PC-9 (cell line): ENCODE results near the gene IGIP. TPM values are rescaled to one million over a fixed set of nuclear protein-coding genes. Genes with fewer than 3 reads are reported as not detected.
A peak's percentile ranks its signal among the peaks of the same experiment; 100 is the strongest.

Experiments used
- BruUV-seq: library from RNA; stranded (reverse); fragments of 400-500 nt; replicated peaks from 2 replicates; lab custom pipeline; 2021; lab: Mats Ljungman, UMichigan
- CTCF ChIA-PET: fragments of 300-600 bp; sonication (Branson Sonifier 250); formaldehyde crosslinking; loops from one replicate; lab custom pipeline; 2022; ENCODE audit warnings: antibody characterized with exemption; lab: Charles Lee
- POLR2A ChIA-PET: fragments of 300-600 bp; sonication (Branson Sonifier 250); formaldehyde crosslinking; loops from one replicate; lab custom pipeline; 2022; ENCODE audit warnings: antibody characterized with exemption; ENCODE audit not compliant: unreplicated experiment; lab: Charles Lee
- DNase-seq, 2 experiments: peaks; one replicate each; pipeline versions ENCODE4 v3.0.0 to v3.0.0-alpha.2; 2015 to 2022; ENCODE audit warnings: mixed read lengths in 1 of 2
- H2AFZ ChIP-seq: fragments of 200-600 bp; sonication (generic); 2 replicates; pipeline ENCODE4 v1.8.1; 2017; ENCODE audit warnings: antibody characterized with exemption
- H3F3A ChIP-seq: fragments of 200-600 bp; sonication (generic); 2 replicates; pipeline ENCODE4 v1.8.1; 2017; ENCODE audit warnings: antibody characterized with exemption, mild to moderate bottlenecking, low read depth; ENCODE audit not compliant: insufficient read depth
- H3K27ac ChIP-seq: fragments of 200-600 bp; sonication (generic); 2 replicates; pipeline ENCODE4 v1.6.1; 2016; ENCODE audit warnings: mixed run types
- H3K27me3 ChIP-seq: fragments of 200-600 bp; sonication (generic); 2 replicates; pipeline ENCODE4 v1.6.1; 2016; ENCODE audit warnings: low read depth, mixed run types; ENCODE audit not compliant: insufficient read depth
- H3K36me3 ChIP-seq: fragments of 200-600 bp; sonication (generic); 2 replicates; pipeline ENCODE4 v1.6.1; 2016; ENCODE audit warnings: low read depth, mixed run types
- H3K4me1 ChIP-seq: fragments of 200-600 bp; sonication (generic); replicated peaks from 2 replicates; pipeline ENCODE4 v1.6.1; 2016; ENCODE audit warnings: mixed run types; ENCODE audit not compliant: insufficient read depth
- H3K4me2 ChIP-seq: fragments of 200-600 bp; sonication (generic); 2 replicates; pipeline ENCODE4 v1.6.1; 2017; ENCODE audit warnings: mixed run types
- H3K4me3 ChIP-seq: fragments of 200-600 bp; sonication (generic); 2 replicates; pipeline ENCODE4 v1.6.1; 2016; ENCODE audit warnings: mixed run types
- H3K79me2 ChIP-seq: fragments of 200-600 bp; sonication (generic); 2 replicates; pipeline ENCODE4 v1.6.1; 2017; ENCODE audit warnings: low read depth, mixed run types
- H3K9me2 ChIP-seq: fragments of 200-600 bp; sonication (generic); 2 replicates; pipeline ENCODE4 v1.8.1; 2017; ENCODE audit warnings: mild to moderate bottlenecking; ENCODE audit not compliant: insufficient read depth
- H3K9me3 ChIP-seq: fragments of 200-600 bp; sonication (generic); 2 replicates; pipeline ENCODE4 v1.8.1; 2016; ENCODE audit warnings: low read depth; ENCODE audit not compliant: insufficient read depth
- H4K20me1 ChIP-seq: fragments of 200-600 bp; sonication (generic); 2 replicates; pipeline ENCODE4 v1.8.1; 2017; ENCODE audit not compliant: insufficient read depth
- CTCF ChIP-seq: fragments of 200-600 bp; sonication (generic); conservative IDR thresholded peaks from 2 replicates; pipeline ENCODE4 v1.6.1; 2017; ENCODE audit warnings: mixed run types, antibody characterized with exemption, mild to moderate bottlenecking, moderate library complexity
- EZH2 ChIP-seq: fragments of 200-600 bp; sonication (generic); IDR thresholded peaks from 2 replicates; pipeline ENCODE4 v1.8.0; 2017; ENCODE audit warnings: antibody characterized with exemption, low read depth
- intact Hi-C: fragments of 100-400 bp; cut with micrococcal nuclease; formaldehyde crosslinking; loops from one replicate; pipeline ENCODE4 v1.10.0; 2022; ENCODE audit not compliant: unreplicated experiment
- total RNA-seq: library from RNA; stranded (reverse); gene quantifications from 2 replicates; pipeline ENCODE4 v1.2.3, GENCODE V29; 2021

Gene IGIP
- total RNA-seq, 1 experiment from 2014 or later = 6.2 TPM

DNA sequence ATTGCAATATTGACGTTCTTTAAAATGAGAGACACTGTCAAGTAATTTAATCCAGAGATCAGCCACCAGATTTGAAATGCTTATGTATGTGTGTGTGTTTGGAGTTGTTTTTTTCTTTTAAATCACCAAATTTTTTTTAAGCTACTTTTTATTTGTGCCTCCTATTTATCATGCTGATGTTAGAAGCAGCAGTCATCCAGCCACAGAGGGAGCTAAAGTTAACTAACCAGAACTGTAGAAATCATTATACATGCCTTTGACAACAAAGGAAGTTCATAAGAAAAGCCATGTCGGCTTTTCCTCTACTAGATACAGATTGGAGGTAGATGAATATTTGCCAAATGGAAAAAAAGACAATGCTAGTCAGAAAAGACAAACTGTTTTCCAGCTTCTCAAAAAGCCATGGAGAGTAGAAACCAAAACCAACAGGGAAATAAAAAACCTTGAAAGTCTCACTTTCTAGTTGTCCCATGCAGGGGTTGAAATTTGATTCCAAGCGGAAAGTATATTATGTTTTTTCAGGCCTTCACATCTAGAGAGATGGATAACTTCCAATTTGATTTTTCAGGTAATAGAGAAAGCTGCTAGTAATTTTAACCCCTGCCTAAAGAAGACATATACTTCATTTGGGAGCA, 7.3 kb upstream of the IGIP start:
- intact Hi-C loops = no loop called here
- no peak for DNase-seq
- Histone ChIP-seq H3K36me3 (no peaks in the 10 kb centered on the region), H3K79me2 (peaks cover 64% of the 10 kb centered on the region), H3K4me3 (no peak overlapping the region), H3K9me3 (no peaks in the 10 kb centered on the region), H3F3A (peaks cover 16% of the 10 kb centered on the region), H4K20me1 (peaks cover 32% of the 10 kb centered on the region), H3K27me3 (no peaks in the 10 kb centered on the region), H3K4me2 (0 out of 2 replicates have a peak overlapping the region, but pooled peaks have one; percentile 12), H2AFZ (no peak overlapping the region), H3K9me2 (0 out of 2 replicates have a peak, but pooled peaks cover 3% of the 10 kb centered on the region), H3K27ac (no peak overlapping the region), H3K4me1 (peaks cover 27% of the 10 kb centered on the region)
- BruUV-seq = no TSS peak
- CTCF ChIA-PET = interaction anchor here (0.6 to 1.2 kb wide), 4 partner anchors 10 to 526 kb away, joined by 3 to 13 read pairs (median 3); no protein-coding TSS in a partner anchor
- no peak for TF ChIP-seq CTCF
- TF ChIP-seq EZH2 = no peak
- POLR2A ChIA-PET = interaction anchor here (0.6 kb wide), 1 partner anchor 13 kb away, joined by 3 read pairs; no protein-coding TSS in a partner anchor

DNA sequence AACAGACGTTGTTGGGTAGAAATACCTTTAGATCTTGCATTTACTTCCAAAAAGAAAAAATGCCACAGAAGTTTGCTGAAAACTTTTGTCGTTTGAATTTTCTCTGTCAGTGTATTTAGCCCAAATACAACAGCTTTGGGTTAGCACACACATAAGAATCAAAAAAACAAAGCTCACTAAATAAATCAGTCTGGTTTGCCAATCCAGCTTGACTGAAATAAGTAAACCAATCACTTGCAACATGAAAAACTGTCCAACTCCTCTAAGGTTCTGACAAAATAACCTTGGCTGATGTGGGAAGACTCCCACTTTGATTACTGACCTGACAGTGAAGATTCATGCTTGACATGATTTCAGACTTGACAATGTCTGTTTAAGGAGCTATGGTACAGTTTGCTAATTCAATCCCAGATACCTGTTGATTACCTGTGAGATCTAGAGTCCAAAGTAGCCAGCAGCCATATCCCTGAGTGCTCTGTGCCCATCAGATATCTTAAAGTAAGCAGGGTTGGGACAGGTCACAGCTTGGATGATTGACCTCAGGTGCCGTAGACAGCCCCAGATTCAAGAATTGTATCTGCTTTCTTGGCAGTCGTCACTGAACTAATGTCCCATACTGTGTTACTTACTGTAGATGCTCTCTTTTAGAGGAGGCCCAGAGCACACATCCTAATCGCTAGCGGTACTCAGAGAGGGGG, 727 bp downstream of the IGIP start:
- no peak overlapping the region for H3K4me3 ChIP-seq
- no peak for DNase-seq
- no peaks in the 10 kb centered on the region for H3K9me3 ChIP-seq
- POLR2A ChIA-PET = no interaction called here
- H4K20me1 ChIP-seq = peaks cover 4% of the 10 kb centered on the region; the same call in 1 of the 2 replicates
- TF ChIP-seq EZH2 = no peak
- no peak for TF ChIP-seq CTCF
- no peaks in the 10 kb centered on the region for H3K27me3 ChIP-seq
- intact Hi-C loops = no loop called here
- H2AFZ ChIP-seq = no peak overlapping the region
- H3K9me2 ChIP-seq = no peaks in the 10 kb centered on the region
- no peak overlapping the region for H3K27ac ChIP-seq
- BruUV-seq = no TSS peak
- no peaks in the 10 kb centered on the region for H3K36me3 ChIP-seq
- CTCF ChIA-PET = no interaction called here
- peaks cover 27% of the 10 kb centered on the region for H3K79me2 ChIP-seq
- H3K4me1 ChIP-seq = peaks cover 3% of the 10 kb centered on the region
- peaks cover 3% of the 10 kb centered on the region; the same call in 1 of the 2 replicates for H3F3A ChIP-seq
- H3K4me2 ChIP-seq = no peak overlapping the region

DNA sequence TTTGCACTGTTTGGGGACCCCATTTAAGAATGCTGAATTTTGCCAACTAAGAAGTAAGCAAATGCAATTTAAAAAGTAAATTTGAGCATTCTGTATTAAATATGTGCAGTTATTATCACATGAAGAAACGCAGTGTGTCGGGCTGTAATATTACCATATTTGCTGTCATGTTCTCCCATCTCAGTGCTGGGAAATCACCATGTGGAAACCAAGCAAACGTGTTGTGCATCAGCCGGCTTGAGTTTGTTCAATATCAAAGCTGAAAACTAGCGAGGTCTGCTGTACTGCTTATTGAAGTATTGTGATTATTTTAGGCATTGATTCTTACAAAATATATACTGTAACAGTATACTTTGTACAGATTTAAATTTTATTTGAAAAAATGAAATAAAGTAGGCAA, 2.6 kb downstream of the IGIP start:
- CTCF ChIA-PET = no interaction called here
- H2AFZ ChIP-seq = no peak overlapping the region

More for the DNA sequence above, 2.6 kb downstream of the IGIP start:
- Histone ChIP-seq H3K9me2 (no peaks in the 10 kb centered on the region), H3K27ac (no peak overlapping the region), H3K4me2 (no peak overlapping the region), H3K4me1 (peaks cover 15% of the 10 kb centered on the region), H3F3A (peaks cover 5% of the 10 kb centered on the region; the same call in 1 of the 2 replicates), H4K20me1 (no peaks in the 10 kb centered on the region; the same call in 1 of the 2 replicates), H3K27me3 (no peaks in the 10 kb centered on the region), H3K36me3 (no peaks in the 10 kb centered on the region), H3K9me3 (no peaks in the 10 kb centered on the region), H3K79me2 (peaks cover 18% of the 10 kb centered on the region), H3K4me3 (no peak overlapping the region)
- intact Hi-C loops = no loop called here
- BruUV-seq = no TSS peak
- no peak for DNase-seq
- TF ChIP-seq EZH2 (no peak), CTCF (no peak)
- POLR2A ChIA-PET = no interaction called here
